Gastroesophageal sphincter (tissue), 4 donors: ENCODE data around the gene CDC45. TPM values are rescaled to one million over a fixed set of nuclear protein-coding genes. Genes with fewer than 3 reads are reported as not detected.

Source experiments
- ATAC-seq: fragments of 150-250 bp; one replicate; pipeline ENCODE4 v1.9.1; 2016; ENCODE audit warnings: mild to moderate bottlenecking, moderate library complexity
- H3K27ac ChIP-seq, 4 donors: fragments of 200-600 bp; sonication (generic) in 3 of 4; 1 replicate in 3 of 4; 2 replicates in 1 of 4; pipeline ENCODE4 v1.5.1; 2016 to 2019
- H3K27me3 ChIP-seq: fragments of 200-600 bp; sonication (generic); one replicate; pipeline ENCODE4 v1.5.1; 2019
- H3K36me3 ChIP-seq, 2 donors: fragments of 200-600 bp; sonication (generic); one replicate each; pipeline ENCODE4 v1.5.1; 2019; ENCODE audit warnings: control low read depth in 1 of 2
- H3K4me1 ChIP-seq, 3 donors: fragments of 200-600 bp; sonication (generic); 1 replicate in 2 of 3; 2 replicates in 1 of 3; pipeline ENCODE4 v1.5.1; 2016 to 2019; ENCODE audit warnings: control low read depth in 2 of 3
- H3K4me3 ChIP-seq, 2 donors: fragments of 200-600 bp; sonication (generic); one replicate each; pipeline ENCODE4 v1.5.1; 2019; ENCODE audit warnings: mild to moderate bottlenecking in 1 of 2, moderate library complexity in 1 of 2
- H3K9me3 ChIP-seq, 3 donors: fragments of 200-600 bp; sonication (generic); one replicate each; pipeline ENCODE4 v1.5.1; 2017 to 2019; ENCODE audit warnings: control low read depth in 2 of 3
- CTCF ChIP-seq, 4 experiments: fragments of 200-600 bp in 2 of 4; fragments of 450-650 bp in 2 of 4; sonication (generic) in 1 of 4; IDR thresholded peaks; one replicate each; pipeline ENCODE4 v1.5.1; 2017 to 2019; ENCODE audit warnings: antibody characterized with exemption in 4 of 4, mild to moderate bottlenecking in 2 of 4, moderate library complexity in 2 of 4
- EP300 ChIP-seq: sonication (generic); formaldehyde crosslinking; IDR thresholded peaks from one replicate; pipeline ENCODE4 v1.6.1; 2017; ENCODE audit warnings: antibody characterized with exemption, mild to moderate bottlenecking
- POLR2A ChIP-seq, 2 donors: fragments of 450-650 bp; IDR thresholded peaks; one replicate each; pipeline ENCODE4 v1.6.1; 2017; ENCODE audit warnings: antibody characterized with exemption in 2 of 2, mild to moderate bottlenecking in 2 of 2, moderate library complexity in 1 of 2
- POLR2AphosphoS5 ChIP-seq: sonication (generic); formaldehyde crosslinking; IDR thresholded peaks from one replicate; pipeline ENCODE4 v1.6.1; 2017; ENCODE audit warnings: antibody characterized with exemption
- WGBS, 2 donors: methylation state at CpG; one replicate each; pipeline ENCODE4 v1.1.5; 2018; ENCODE audit warnings: low coverage in 1 of 2; 5-methylcytosine and 5-hydroxymethylcytosine counted together
- total RNA-seq, 4 donors: library from RNA; depleted of rRNA; stranded (reverse); fragments of >200 nt; gene quantifications; one replicate each; pipeline ENCODE4 v1.1.0, GENCODE V29; 2016

The CDC45 gene
- total RNA-seq, 4 donors from 2014 or later: 2.1 TPM; not detected in 3

GRCh38 chr22:19548964-19549363 lies 69.2 kb downstream of the CDC45 start:
- Histone ChIP-seq H3K4me1 (no peaks in the 10 kb centered on the region), H3K36me3 (no peaks in the 10 kb centered on the region), H3K9me3 (peaks cover 0 to 19% (median 0%) of the 10 kb centered on the region in 3 donors), H3K27ac (no peak overlapping the region), H3K4me3 (no peak overlapping the region), H3K27me3 (peaks cover 26% of the 10 kb centered on the region)
- WGBS, 2 donors: no CpG with 5 or more reads among the region's 2 CpGs
- no peak for TF ChIP-seq POLR2AphosphoS5
- TF ChIP-seq CTCF (IDR thresholded peaks at IDR 0.05): no peak
- TF ChIP-seq EP300: no peak
- TF ChIP-seq POLR2A (IDR thresholded peaks at IDR 0.05): no peak
- ATAC-seq: no peak

GRCh38 chr22:19549428-19549827 lies 69.7 kb downstream of the CDC45 start:
- Histone ChIP-seq H3K4me3 (no peak overlapping the region), H3K4me1 (no peaks in the 10 kb centered on the region), H3K9me3 (peaks cover 0 to 19% (median 0%) of the 10 kb centered on the region in 3 donors), H3K27ac (no peak overlapping the region), H3K27me3 (peaks cover 27% of the 10 kb centered on the region), H3K36me3 (no peaks in the 10 kb centered on the region)
- TF ChIP-seq POLR2A (IDR thresholded peaks at IDR 0.05) (no peak), CTCF (IDR thresholded peaks at IDR 0.05) (no peak), POLR2AphosphoS5 (no peak), EP300 (no peak)
- no peak for ATAC-seq
- 75 to 78% methylated on average over 4 to 5 of the region's 7 CpGs for WGBS, 2 donors

- TF ChIP-seq CTCF (IDR thresholded peaks at IDR 0.05) (no peak), POLR2AphosphoS5 (no peak), POLR2A (IDR thresholded peaks at IDR 0.05) (no peak), EP300 (no peak)
- no peaks in the 10 kb centered on the region for H3K36me3 ChIP-seq
- WGBS, 2 donors: 81 to 90% methylated on average over 2 to 6 of the region's 7 CpGs
Observed at GRCh38 chr22:19550382-19550781, 70.7 kb downstream of the CDC45 start.

GRCh38 chr22:19553201-19553600 lies 73.5 kb downstream of the CDC45 start:
- WGBS, 2 donors: 77 to 100% methylated on average over 2 of the region's 2 CpGs
- peaks cover 43% of the 10 kb centered on the region for H3K27me3 ChIP-seq
- H3K4me1 ChIP-seq: no peaks in the 10 kb centered on the region
- no peak for TF ChIP-seq POLR2A (IDR thresholded peaks at IDR 0.05)
- no peak for TF ChIP-seq EP300
- H3K4me3 ChIP-seq: no peak overlapping the region
- no peaks in the 10 kb centered on the region for H3K36me3 ChIP-seq
- H3K9me3 ChIP-seq: peaks cover 0 to 19% (median 0%) of the 10 kb centered on the region in 3 donors
- H3K27ac ChIP-seq: no peak overlapping the region
- no peak for ATAC-seq

More at GRCh38 chr22:19550382-19550781, 70.7 kb downstream of the CDC45 start:
- Histone ChIP-seq H3K4me3 (no peak overlapping the region), H3K4me1 (no peaks in the 10 kb centered on the region), H3K27me3 (peaks cover 31% of the 10 kb centered on the region), H3K9me3 (peaks cover 0 to 19% (median 0%) of the 10 kb centered on the region in 3 donors), H3K27ac (no peak overlapping the region)
- no peak for ATAC-seq

GRCh38 chr22:19554834-19555404 lies 75.2 kb downstream of the CDC45 start:
- H3K4me1 ChIP-seq: no peaks in the 10 kb centered on the region
- H3K27ac ChIP-seq: no peak overlapping the region
- H3K36me3 ChIP-seq: no peaks in the 10 kb centered on the region
- peaks cover 43% of the 10 kb centered on the region for H3K27me3 ChIP-seq
- no peak overlapping the region for H3K4me3 ChIP-seq
- no peak for TF ChIP-seq EP300
- TF ChIP-seq POLR2AphosphoS5: no peak
- TF ChIP-seq CTCF (IDR thresholded peaks at IDR 0.05): no peak
- TF ChIP-seq POLR2A (IDR thresholded peaks at IDR 0.05): no peak
- H3K9me3 ChIP-seq: peaks cover 0 to 19% (median 0%) of the 10 kb centered on the region in 3 donors
- 79 to 83% methylated on average over 7 to 8 of the region's 12 CpGs for WGBS, 2 donors
- ATAC-seq: no peak
